NCI-H446 treated with DMSO at 0.1 percent for 48 hours (cell line): ENCODE measurements around the gene DYNC1H1.

ENCODE experiments used
- DNase-seq: peaks from one replicate; lab custom pipeline; 2025; lab: John Stamatoyannopoulos, UW

DYNC1H1 gene

DNA sequence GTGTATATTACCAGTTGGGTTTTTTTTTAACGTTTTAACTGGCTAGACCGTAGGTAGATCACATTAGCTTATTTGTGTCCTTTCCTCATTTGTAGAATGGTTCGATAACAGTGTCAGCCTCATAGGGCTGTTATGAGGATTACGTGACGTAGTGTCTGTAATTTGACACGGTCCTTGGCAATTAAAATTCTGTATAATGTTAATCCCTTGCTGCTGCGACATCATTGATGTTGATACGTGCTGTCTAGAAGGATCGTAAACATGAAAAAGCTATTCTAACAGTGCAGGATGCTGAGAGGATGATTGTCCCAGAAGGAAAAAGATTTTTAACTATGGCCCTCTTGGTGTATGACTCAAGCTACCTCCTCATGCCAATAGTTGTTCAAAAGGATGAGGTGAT lies 71.5 kb downstream of the DYNC1H1 start:
- no peak for DNase-seq

DNA sequence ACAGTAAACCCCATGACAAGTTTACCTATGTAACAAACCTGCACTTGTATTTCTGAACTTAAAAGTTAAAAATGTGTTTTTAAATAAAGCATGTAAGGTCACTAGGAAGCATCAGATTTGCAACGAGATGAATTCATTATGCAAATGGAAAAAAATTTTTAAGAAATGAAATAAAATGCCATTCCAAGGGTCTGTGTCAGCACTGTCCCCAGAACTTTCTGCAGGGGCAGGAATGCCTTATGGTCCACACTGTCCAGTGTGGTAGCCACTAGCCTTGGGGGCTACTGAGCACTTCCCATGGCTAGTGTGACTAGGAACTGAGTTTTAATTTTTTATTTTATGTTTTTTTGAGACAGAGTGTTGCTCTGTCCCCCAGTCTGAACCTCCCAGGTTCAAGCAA lies 73.3 kb downstream of the DYNC1H1 start:
- DNase-seq: no peak

DNA sequence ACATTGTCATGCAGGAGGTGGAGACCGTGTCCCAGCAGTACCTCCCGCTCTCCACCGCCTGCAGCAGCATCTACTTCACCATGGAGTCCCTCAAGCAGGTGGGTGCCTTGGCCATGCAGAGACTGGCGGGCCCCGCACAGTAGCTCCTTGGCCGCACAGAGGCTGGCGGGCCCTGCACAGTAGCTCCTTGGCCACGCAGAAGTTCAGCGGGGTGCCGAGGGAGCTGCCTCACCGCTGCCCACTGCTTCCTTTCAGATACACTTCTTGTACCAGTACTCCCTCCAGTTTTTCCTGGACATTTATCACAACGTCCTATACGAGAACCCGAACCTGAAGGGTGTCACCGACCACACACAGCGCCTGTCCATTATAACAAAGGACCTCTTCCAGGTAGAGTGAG lies 74.8 kb downstream of the DYNC1H1 start:
- DNase-seq: no peak

DNA sequence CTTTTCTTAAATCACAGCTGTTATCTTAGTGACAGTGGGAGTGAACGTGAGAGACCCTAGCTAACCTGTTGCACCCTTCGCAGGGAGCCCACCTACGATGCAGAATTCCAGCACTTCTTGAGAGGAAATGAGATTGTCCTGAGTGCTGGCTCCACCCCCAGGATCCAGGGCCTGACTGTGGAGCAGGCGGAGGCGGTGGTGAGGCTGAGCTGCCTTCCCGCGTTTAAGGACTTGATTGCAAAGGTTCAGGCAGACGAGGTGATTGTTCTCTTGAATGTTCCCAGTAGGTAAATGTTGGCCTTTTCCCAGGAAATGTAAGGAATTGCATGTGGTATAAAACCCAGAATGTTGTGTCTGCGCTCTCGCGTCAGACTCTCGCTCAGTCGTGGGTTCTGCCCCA lies 75.8 kb downstream of the DYNC1H1 start:
- DNase-seq: no peak

DNA sequence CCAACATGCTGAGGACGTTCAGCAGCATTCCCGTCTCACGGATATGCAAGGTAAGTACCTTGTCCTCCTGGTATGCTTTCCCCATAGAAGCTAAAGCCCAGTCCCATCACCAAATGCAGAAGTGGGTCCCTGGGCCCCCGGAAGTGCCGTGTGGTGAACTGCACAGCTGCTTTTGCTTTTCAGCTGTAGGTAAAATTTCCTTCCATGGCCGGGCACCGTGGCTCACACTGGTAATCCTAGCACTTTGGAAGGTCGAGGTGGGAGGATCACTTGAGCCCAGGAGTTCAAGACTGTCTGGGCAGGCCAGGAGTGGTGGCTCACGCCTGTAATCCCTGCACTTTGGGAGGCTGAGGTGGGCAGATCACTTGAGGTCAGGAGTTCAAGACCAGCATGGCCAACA lies 78.3 kb downstream of the DYNC1H1 start:
- DNase-seq: no peak

DNA sequence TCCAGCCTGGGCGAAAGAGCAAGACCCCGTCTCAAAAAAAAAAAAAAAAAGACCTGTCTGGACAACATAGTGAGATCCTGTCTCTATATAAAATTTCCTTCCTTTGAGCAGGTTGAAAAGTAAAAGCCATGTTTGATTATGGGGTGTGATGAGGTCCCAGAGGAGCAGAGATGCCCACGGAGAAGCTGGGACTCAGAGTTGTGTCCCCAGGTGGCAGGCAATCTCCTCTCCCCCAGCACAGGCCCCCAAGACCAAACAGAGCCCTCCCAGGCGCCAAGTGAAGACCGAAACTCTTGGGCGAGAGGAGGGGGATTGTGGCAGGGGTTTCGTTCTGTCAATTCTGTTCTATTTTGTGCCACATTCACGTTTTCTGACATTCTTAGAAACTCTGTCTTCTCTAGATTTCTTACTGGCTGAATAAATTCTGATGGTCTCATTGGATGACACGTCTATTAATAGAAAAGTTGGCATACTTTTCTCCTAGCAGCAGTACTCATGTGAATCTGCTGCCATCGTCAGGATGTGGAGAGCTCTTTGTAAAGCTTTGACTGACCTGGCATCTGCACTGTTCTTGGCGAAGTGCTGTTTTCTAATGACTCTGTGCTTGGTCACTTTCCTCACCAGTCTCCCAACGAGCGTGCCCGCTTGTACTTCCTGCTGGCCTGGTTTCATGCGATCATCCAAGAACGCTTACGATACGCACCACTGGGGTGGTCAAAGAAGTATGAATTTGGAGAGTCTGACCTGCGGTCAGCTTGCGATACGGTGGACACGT lies 79.1 kb downstream of the DYNC1H1 start:
- DNase-seq: no peak

DNA sequence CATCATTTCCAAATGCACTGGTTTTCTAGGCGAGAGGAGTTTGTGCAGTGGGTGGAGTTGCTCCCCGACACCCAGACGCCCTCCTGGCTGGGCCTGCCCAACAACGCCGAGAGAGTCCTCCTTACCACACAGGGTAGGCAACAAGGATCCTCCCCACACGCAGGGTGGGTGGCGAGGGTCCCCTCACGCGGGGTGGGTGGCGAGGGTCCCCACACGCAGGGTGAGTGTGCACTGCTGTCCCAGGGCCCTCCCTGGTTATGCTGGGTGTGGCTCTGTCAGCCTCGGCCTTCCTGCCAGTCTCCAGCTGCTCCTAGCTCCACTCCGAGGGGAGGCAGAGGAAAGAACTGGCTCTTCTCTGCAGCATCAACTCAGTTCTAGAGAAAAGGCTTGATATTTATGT lies 80.2 kb downstream of the DYNC1H1 start:
- DNase-seq: no peak

DNA sequence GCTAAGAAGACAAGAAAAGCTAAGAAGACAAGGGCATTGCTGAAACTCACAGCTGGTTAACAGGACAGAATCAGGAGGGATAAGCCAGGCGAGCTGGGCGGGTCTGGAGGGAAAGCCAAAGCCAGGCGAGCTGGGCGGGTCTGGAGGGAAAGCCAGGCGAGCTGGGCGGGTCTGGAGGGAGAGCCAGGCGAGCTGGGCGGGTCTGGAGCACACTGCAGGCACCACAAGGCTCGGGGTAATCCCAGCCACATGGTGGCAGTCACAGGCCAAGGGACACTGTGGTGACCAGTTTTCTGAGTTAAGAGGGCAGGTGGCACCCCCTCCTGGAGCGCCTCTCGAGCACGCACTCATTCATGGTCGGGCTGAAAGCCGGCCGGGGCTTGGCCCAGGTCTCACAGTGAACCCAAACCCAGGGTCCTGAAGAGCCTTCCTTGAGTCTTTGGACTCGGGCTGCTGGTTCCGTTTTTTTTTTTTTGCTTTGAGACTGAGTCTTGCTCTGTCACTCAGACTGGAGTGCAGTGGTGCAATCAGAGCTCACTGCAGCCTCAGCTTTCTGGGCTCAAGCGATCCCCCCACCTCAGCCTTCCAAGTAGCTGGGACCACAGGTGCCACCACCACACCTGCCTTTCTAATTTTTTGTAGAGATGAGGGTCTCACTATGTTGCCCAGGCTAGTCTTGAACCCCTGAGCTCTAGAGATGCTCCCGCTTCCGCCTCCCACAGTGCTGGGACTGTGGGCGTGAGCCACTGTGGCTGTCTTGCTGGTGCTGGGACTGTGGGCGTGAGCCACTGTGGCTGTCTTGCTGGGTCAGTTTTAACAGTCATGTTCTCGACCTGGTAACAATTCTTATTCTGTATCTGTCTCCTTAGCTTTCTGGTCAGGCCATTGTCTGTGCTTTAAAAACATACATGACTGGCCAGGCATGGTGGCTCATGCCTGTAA lies 82.2 kb downstream of the DYNC1H1 start:
- DNase-seq: no peak

DNA sequence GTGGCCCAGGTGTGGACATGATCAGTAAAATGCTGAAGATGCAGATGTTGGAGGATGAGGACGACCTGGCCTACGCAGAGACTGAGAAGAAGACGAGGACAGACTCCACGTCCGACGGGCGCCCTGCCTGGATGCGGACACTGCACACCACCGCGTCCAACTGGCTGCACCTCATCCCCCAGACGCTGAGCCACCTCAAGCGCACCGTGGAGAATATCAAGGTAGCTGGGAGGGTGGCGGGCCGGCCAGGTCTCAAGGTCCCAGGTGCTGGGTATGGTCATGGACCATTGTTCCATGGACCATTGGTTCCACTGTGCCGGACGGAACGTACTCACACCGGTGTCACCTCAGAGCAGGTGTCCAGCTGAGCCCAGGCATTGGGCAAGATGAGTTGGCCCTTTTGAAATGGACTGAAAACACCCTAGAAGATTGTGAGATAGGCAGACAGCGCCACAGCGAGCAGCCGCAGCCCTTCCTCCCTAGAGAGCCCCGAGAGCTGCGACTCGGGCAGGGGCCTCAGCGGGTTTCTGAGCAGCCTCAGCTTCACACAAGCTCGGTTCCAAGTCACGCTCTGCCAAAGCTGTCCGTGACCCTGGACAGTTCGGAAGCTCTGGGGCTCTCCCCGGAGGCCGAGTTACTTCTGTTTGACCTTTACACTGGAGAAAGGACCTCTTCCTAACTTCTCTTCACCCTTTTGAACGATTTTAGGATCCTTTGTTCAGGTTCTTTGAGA lies 83.6 kb downstream of the DYNC1H1 start:
- no peak for DNase-seq

DNA sequence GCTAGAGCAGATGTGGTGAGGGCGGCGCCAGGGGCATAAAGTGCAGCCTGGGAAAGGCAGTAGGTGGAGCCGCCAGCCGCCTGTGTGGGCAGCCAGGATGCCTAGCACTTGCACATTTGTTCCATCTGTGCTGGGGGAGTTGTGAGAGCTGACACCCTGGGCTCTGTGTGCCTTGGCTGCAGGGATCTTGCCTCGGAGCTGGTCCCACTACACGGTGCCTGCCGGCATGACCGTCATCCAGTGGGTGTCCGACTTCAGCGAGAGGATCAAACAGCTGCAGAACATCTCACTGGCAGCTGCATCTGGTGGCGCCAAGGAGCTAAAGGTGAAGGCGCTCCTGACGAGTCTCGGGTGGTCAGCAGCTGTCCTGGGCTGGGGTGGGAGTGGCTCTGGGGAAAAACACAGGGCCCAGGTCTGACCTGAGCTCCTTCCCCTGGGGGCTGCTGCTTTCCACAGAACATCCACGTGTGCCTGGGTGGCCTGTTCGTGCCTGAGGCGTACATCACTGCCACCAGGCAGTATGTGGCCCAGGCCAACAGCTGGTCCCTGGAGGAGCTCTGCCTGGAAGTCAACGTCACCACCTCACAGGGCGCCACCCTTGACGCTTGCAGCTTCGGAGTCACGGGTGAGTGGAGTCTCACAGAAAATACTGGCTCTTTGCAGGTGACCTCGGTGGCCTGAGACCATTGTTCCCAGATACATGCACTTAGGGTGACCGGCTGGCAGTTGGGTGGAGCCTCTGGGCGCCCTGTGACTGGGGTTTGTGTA lies 85.1 kb downstream of the DYNC1H1 start:
- DNase-seq: no peak

DNA sequence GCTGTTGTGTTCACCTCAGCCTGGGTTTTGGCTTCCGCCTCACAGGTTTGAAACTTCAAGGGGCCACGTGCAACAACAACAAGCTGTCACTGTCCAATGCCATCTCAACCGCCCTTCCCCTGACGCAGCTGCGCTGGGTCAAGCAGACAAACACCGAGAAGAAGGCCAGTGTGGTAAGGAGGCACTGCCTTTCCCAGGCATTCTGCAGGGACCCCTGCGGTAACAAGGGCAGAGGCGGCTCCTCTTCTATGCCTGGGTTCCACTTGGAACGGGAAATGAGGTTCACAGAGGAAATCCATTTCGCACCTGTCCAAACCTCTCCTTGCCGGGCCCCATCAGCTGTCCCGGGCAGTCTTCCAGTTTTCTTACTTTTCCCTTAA lies 85.6 kb downstream of the DYNC1H1 start:
- DNase-seq: no peak

DNA sequence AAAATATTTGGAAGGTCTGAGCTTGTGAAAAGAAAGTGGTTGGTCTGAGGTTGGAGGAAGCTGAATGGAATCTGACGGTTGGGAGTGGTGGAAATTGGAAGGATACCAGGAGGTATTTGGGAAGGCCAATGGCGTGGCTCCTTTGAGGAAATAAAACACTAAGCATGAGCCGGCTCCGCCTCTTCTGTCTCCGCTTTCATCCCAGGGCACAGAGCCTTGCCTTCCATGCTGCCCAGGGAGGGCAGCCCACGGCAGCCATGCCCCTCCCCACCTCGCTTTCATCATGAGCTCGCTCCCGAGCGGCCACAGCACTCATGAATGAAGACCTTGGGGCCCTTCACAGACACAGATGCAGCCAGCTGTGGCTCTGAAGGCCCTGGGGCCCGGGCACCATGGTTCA lies 86.3 kb downstream of the DYNC1H1 start:
- no peak for DNase-seq

DNA sequence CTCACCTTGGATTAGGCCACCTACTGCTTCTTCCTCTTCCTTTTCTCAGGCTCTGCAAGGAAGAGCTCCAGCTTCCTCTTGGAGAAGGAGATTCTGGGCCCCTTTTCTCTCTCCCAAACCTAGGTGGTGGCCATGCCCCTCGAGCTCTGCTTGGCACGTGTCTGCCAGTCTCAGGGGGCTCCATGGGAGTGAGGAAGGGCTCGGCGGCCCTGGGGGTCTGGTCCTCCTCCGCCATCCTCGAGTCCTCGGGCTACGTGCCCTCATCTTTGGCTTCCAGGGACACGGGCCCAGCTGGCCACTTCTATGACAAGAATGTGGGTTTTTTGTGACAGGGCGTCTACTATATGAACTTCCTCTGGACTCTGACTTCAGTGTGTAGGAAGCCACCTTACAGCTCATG lies 88.1 kb downstream of the DYNC1H1 start:
- no peak for DNase-seq

DNA sequence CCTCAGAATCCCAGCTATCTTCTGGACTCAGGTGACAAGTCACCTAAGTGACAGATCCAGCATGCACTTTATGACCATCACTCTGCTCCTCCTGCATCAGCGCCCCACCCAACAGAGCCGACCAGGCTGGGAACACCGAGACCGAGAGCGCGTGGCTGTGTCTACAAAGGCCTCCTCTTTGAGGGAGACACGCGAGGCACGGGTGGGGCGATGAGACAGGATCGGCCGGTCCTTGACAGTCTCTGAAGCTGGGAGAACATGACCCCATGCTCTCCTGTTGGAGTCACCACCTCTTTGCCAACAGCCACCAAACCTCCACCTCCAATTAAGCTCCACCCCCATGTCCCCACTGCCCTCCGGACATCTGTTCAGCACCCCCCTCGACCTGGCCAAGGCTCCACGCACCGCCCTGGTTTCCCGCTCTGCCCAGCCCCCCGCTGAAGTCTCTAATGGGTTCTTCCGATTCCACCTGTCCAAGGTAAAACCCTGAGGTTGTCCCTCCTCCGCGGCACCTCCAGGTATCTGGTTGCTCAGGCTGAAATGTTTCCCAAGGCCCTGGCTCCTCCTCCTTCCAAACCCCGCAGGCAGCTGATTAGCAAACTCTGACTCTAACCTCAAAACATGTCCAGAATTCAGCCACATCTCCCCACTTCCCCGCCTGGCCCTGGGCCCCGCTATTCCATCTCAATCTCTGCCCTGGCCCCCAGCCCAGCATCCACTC lies 91.0 kb downstream of the DYNC1H1 start:
- no peak for DNase-seq

DNA sequence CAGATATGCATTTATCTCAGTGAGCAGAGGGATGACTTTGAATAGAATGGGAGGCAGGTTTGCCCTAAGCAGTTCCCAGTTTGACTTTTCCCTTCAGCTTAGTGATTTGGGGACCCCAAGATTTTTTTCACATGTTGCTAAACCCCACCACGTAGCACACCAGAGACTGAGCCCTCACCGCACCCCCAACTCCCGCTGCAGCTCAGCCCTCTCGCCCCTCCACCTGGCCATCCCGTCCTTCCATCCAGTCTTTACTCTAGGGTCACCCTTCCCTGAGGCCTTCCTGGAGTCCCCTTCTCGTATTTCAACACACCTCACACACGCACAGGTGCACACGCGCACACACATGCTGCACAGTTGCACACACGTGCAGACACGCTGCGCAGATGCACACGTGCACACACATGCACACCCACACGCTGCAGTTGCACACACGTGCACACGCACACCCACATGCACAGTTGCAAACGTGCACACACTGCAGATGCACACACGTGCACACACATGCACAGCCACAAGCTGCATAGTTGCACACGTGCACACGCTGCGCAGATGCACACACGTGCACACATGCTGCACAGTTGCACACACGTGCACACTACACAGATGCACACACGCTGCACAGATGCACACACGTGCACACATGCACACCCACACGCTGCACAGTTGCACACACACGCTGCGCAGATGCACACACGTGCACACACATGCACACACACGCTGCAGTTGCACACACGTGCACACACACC lies 92.5 kb downstream of the DYNC1H1 start:
- DNase-seq: no peak

DNA sequence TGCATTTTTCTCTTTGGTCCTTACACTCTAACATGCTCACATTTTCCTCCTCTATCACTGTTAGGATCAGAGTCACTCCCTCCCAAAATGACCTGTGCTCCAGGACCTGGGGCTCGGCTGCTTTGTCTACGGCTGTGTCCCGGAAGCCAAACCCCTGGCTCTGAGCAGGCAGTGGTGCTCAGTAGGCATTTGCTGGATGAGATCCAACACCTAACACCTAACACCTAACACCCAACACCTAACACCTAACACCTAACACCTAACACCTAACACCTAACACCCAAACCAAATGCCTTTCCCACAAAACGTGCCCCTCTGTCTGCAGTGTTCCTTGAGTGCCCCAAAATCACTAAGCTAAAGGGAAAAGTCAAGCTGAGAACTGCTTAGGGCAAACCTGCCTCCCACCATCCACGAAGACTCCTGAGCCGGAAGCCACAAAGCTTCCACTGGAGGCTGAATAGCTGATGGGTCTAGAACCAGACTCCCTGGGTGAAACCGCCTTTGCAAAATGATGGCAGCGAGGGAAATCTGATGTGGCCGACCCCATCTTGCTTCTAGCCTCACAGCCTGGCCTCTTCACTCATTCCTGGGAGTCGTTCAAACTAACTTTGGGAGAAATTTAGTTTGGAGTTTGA lies 93.2 kb downstream of the DYNC1H1 start:
- no peak for DNase-seq

DNA sequence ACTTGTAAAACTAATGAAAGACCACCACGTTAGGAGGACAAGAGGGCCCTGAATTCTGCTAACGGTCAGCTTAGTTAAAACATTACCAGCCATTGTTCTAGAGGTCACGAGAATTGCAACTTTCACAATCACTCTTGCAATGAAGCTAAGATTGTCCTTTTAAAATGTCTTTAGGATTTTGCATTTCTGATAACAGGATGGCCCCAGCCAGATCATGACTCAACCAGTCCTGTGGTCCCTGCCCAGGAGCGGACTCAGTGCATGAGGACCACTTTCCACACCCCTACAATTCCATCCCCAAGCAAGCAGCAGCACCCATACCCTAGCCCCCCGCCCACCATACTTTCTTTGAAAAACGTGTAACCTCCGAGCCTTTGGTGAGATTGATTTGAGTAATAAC lies 93.8 kb downstream of the DYNC1H1 start:
- no peak for DNase-seq

DNA sequence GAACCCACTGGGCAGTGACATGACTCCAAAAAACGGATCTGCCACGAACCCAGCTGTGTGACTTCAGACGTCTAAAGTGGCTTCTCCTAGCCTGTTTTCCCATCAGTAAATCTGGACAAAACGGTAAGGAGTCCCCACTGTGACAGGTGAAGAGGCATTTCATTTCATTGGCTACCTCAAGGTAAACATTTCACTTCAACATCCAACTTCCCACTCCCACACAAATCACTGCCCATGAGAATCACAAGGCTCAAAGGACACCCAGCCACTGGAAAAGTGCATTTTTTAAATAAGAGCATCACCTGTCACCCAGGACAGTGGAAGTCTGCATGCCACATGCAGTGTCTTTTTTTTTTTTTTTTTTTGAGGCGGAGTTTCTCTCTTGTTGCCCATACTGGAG lies 94.6 kb downstream of the DYNC1H1 start:
- no peak for DNase-seq

DNA sequence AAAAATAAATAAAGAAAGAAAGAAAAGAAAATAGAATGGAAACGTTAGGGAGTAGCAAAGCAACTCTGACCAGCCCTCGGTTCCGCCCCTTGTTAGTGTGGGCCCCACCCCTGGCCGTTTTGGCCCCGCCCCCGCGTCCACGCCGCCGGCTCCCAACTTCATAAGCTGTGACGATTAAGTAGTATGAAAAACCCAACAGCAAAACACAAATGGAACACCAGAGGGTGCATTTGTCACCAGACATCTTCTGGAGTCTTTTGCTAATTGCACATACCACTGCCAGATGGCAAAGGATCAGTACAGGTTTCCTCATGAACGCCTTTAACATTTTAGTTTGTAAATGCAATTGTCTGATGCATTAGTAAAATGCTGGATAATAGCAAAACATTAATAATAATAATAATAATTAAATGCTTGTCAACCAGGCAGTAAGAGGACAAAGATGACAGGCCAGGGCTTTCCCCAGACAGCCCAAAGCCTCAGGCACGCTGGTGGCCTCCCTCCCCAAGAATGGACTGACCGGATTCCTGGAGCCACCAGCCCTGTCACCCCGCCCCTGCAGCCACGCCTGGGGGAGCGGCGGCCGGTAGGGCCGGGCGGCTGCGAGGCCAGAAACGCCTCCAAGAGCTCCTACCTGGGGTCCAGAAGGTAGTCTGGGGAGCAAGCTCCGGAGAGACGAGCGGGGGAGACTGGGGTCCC lies 98.9 kb downstream of the DYNC1H1 start:
- peak; percentile 83 for DNase-seq
